Measurements from ENCODE around the gene ZNF135.

Gene ZNF135

DNA sequence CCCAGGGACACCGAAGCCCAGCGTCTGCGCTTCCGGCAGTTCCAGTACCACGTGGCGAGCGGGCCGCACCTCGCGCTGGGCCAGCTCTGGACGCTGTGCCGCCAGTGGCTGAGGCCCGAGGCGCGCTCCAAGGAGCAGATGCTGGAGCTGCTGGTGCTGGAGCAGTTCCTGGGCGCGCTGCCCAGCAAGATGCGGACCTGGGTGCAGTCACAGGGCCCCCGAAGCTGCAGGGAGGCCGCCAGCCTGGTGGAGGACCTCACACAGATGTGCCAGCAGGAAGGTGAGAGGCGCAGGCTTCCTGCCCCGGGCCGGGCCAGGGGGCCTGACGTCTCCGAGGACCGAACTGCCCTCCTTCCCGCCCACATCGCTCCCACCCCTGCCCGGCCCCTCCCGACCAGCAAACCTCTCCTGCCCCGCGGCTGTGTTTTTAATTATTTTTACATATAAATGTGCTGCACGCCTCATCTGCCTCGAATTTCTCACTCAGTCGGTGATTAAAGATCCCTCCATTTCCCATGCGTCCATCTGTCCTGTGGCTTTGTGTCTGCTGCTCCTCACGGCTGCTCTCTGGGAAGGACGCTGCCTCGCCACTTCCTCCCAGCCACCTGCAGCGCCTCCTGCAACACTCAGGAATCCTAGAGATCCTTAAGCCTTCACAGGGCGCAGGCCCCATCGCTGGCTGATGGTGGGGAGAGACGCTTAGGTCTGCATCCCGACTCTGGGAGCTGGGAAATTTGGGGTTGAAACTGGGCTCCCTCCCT is 21.0 kb upstream of the ZNF135 start:
- DNase-seq (ENCODE audit: low read depth), result no peak
- TF ChIP-seq, protein P1, sequence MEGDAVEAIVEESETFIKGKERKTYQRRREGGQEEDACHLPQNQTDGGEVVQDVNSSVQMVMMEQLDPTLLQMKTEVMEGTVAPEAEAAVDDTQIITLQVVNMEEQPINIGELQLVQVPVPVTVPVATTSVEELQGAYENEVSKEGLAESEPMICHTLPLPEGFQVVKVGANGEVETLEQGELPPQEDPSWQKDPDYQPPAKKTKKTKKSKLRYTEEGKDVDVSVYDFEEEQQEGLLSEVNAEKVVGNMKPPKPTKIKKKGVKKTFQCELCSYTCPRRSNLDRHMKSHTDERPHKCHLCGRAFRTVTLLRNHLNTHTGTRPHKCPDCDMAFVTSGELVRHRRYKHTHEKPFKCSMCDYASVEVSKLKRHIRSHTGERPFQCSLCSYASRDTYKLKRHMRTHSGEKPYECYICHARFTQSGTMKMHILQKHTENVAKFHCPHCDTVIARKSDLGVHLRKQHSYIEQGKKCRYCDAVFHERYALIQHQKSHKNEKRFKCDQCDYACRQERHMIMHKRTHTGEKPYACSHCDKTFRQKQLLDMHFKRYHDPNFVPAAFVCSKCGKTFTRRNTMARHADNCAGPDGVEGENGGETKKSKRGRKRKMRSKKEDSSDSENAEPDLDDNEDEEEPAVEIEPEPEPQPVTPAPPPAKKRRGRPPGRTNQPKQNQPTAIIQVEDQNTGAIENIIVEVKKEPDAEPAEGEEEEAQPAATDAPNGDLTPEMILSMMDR (IDR thresholded peaks at IDR 0.05; ENCODE audit: low read depth, low read length, missing control alignments), result no peak
- no peak overlapping the region for H3K4me3 ChIP-seq (ENCODE audit: low read depth, low read length)

- no peak overlapping the region for H3K4me3 ChIP-seq (ENCODE audit: low read depth, low read length)
- no peak for DNase-seq (ENCODE audit: low read depth)
- TF ChIP-seq, protein P1 (IDR thresholded peaks at IDR 0.05; ENCODE audit: low read depth, low read length, missing control alignments), result no peak
These were observed 20.3 kb upstream of the ZNF135 start for GRCh38 chr19:58038688-58039204.

- TF ChIP-seq, protein P1 (IDR thresholded peaks at IDR 0.05; ENCODE audit: low read depth, low read length, missing control alignments), result no peak
- no peak overlapping the region for H3K4me3 ChIP-seq (ENCODE audit: low read depth, low read length)
- no peak for DNase-seq (ENCODE audit: low read depth)
These were observed 18.1 kb upstream of the ZNF135 start for GRCh38 chr19:58040751-58041525.

- DNase-seq (ENCODE audit: low read depth), result no peak
- no peak overlapping the region for H3K4me3 ChIP-seq (ENCODE audit: low read depth, low read length)
- TF ChIP-seq, protein P1 (IDR thresholded peaks at IDR 0.05; ENCODE audit: low read depth, low read length, missing control alignments), result no peak
These were observed 16.4 kb upstream of the ZNF135 start for GRCh38 chr19:58042495-58043340.

GRCh38 chr19:58044391-58044790 is 14.7 kb upstream of the ZNF135 start:
- TF ChIP-seq, protein P1 (IDR thresholded peaks at IDR 0.05; ENCODE audit: low read depth, low read length, missing control alignments), result no peak
- H3K4me3 ChIP-seq (ENCODE audit: low read depth, low read length), result no peak overlapping the region
- DNase-seq (ENCODE audit: low read depth), result no peak

- H3K4me3 ChIP-seq (ENCODE audit: low read depth, low read length), result no peak overlapping the region
- DNase-seq (ENCODE audit: low read depth), result no peak
- TF ChIP-seq, protein P1 (IDR thresholded peaks at IDR 0.05; ENCODE audit: low read depth, low read length, missing control alignments), result no peak
These were observed 14.2 kb upstream of the ZNF135 start for GRCh38 chr19:58044886-58045285.
